Sigmoid colon (tissue), 3 donors: Measurements from ENCODE around the gene TSPYL4.

Experiments used
- POLR2A ChIP-seq, 2 donors: fragments of 450-650 bp; IDR thresholded peaks; one replicate each; pipeline ENCODE4 v1.6.1; 2016; ENCODE audit warnings: antibody characterized with exemption in 2 of 2, mild to moderate bottlenecking in 2 of 2, moderate library complexity in 2 of 2
- TF ChIP-seq, protein P1 (sequence below), 4 experiments: fragments of 450-650 bp in 3 of 4; fragments of 200-600 bp in 1 of 4; IDR thresholded peaks; one replicate each; pipeline ENCODE4 v1.5.1; 2016 to 2019; ENCODE audit warnings: antibody characterized with exemption in 4 of 4, mild to moderate bottlenecking in 3 of 4, moderate library complexity in 2 of 4

DNA sequence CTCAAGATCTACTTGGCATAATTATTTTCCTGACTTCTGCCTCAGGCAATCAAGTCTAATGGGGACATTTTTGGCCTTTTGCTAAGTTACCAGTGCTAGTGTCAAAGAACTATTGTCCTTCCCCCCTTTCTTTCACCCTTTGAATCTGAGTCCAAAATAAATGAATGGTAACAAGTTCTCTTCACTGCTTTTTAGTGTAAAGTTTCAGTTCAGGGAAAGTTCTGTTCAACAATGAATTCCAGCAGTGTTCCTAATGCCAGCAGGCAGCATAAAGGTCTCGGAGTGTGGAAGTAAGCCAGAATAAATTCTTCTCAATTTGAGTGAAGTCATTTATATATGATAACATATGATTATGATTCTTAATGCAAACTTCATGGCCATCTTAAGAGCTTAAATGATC is 46.7 kb upstream of the TSPYL4 start:
- TF ChIP-seq POLR2A (IDR thresholded peaks at IDR 0.05), result no peak
- TF ChIP-seq, protein P1, sequence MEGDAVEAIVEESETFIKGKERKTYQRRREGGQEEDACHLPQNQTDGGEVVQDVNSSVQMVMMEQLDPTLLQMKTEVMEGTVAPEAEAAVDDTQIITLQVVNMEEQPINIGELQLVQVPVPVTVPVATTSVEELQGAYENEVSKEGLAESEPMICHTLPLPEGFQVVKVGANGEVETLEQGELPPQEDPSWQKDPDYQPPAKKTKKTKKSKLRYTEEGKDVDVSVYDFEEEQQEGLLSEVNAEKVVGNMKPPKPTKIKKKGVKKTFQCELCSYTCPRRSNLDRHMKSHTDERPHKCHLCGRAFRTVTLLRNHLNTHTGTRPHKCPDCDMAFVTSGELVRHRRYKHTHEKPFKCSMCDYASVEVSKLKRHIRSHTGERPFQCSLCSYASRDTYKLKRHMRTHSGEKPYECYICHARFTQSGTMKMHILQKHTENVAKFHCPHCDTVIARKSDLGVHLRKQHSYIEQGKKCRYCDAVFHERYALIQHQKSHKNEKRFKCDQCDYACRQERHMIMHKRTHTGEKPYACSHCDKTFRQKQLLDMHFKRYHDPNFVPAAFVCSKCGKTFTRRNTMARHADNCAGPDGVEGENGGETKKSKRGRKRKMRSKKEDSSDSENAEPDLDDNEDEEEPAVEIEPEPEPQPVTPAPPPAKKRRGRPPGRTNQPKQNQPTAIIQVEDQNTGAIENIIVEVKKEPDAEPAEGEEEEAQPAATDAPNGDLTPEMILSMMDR (IDR thresholded peaks at IDR 0.05), result no peak
